Measurements from ENCODE around the gene KDF1. TPM values are rescaled to one million over a fixed set of nuclear protein-coding genes. Genes with fewer than 3 reads are reported as not detected.

KDF1 gene
- total RNA-seq, 2 experiments from 2014 or later, result 0.95 to 1.2 TPM

DNA sequence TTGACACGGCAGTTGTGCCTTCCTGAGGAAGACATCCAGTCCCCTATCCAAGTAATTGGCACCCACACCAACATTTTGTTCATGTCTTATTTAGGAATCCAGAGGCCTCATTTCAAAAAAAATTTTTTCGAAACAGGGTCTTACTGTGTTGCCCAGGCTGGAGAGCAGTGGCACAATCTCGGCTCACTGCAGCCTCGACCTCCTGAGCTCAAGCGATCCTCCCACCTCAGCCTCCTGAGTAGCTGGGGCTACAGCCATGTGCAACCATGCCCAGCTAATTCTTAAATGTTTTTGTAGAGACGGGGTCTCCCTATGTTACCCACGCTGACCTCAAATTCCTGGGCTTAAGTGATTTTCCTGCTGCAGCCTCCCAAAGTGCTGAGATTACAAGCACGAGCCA, 24.0 kb upstream of the KDF1 start:
- TF ChIP-seq, protein P1, sequence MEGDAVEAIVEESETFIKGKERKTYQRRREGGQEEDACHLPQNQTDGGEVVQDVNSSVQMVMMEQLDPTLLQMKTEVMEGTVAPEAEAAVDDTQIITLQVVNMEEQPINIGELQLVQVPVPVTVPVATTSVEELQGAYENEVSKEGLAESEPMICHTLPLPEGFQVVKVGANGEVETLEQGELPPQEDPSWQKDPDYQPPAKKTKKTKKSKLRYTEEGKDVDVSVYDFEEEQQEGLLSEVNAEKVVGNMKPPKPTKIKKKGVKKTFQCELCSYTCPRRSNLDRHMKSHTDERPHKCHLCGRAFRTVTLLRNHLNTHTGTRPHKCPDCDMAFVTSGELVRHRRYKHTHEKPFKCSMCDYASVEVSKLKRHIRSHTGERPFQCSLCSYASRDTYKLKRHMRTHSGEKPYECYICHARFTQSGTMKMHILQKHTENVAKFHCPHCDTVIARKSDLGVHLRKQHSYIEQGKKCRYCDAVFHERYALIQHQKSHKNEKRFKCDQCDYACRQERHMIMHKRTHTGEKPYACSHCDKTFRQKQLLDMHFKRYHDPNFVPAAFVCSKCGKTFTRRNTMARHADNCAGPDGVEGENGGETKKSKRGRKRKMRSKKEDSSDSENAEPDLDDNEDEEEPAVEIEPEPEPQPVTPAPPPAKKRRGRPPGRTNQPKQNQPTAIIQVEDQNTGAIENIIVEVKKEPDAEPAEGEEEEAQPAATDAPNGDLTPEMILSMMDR (IDR thresholded peaks at IDR 0.05), result no peak
- Mint-ChIP-seq H3K4me1 (ENCODE audit: low read depth) (no peaks in the 10 kb centered on the region), H3K4me3 (no peak overlapping the region), H3K36me3 (ENCODE audit: low read depth) (no peaks in the 10 kb centered on the region), H3K9me3 (no peaks in the 10 kb centered on the region), H3K27ac (no peak overlapping the region), H3K27me3 (peaks cover 36% of the 10 kb centered on the region)
- Histone ChIP-seq H3K4me1 (ENCODE audit: insufficient read depth, low read length) (no peaks in the 10 kb centered on the region), H3K27ac (ENCODE audit: low read depth in 1 of 2, low read length in 2 of 2) (no peak overlapping the region), H3K27me3 (ENCODE audit: control insufficient read depth in 1 of 2, insufficient read depth in 2 of 2, low read length in 2 of 2) (peaks cover 7 to 22% of the 10 kb centered on the region in 2 experiments), H3K36me3 (ENCODE audit: insufficient read depth, low read length) (no peaks in the 10 kb centered on the region), H3K4me3 (ENCODE audit: low read length) (no peak overlapping the region), H3K9me3 (ENCODE audit: control insufficient read depth in 1 of 2, insufficient read depth in 1 of 2, low read length in 2 of 2) (no peaks in the 10 kb centered on the region)
- no peak for ATAC-seq (ENCODE audit: poor library complexity)
- no peak for DNase-seq
- POLR2A ChIA-PET, result no interaction called here
- CTCF ChIA-PET, result no interaction called here
- intact Hi-C loops (cut with DNase I, micrococcal nuclease), result no loop called here

DNA sequence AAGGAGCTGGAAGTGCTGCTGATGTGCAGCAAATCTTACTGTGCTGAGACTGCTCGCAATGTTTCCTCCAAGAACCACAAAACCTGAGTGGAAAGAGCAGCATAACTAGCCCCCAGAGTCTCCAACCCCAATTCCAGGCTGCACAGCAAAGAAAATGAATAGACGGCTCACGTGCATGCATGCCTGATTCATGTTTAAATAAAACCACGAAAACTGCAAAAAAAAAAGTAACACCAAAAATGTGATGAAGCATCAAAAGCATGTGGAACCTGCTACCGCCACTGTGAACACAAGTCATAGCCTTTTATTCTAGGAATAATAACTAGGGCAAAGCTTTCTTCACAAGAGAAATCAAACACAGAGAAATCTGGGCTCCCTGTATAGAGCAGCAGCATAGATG, 23.6 kb upstream of the KDF1 start:
- Mint-ChIP-seq H3K4me3 (no peak overlapping the region), H3K36me3 (ENCODE audit: low read depth) (no peaks in the 10 kb centered on the region), H3K27ac (no peak overlapping the region), H3K27me3 (peaks cover 36% of the 10 kb centered on the region), H3K4me1 (ENCODE audit: low read depth) (no peaks in the 10 kb centered on the region), H3K9me3 (no peaks in the 10 kb centered on the region)
- Histone ChIP-seq H3K36me3 (ENCODE audit: insufficient read depth, low read length) (no peaks in the 10 kb centered on the region), H3K27ac (ENCODE audit: low read depth in 1 of 2, low read length in 2 of 2) (no peak overlapping the region), H3K4me1 (ENCODE audit: insufficient read depth, low read length) (no peaks in the 10 kb centered on the region), H3K27me3 (ENCODE audit: control insufficient read depth in 1 of 2, insufficient read depth in 2 of 2, low read length in 2 of 2) (peaks cover 7 to 22% of the 10 kb centered on the region in 2 experiments), H3K9me3 (ENCODE audit: control insufficient read depth in 1 of 2, insufficient read depth in 1 of 2, low read length in 2 of 2) (no peaks in the 10 kb centered on the region), H3K4me3 (ENCODE audit: low read length) (no peak overlapping the region)
- POLR2A ChIA-PET, result no interaction called here
- intact Hi-C loops (cut with DNase I, micrococcal nuclease), result no loop called here
- CTCF ChIA-PET, result no interaction called here
- ATAC-seq (ENCODE audit: poor library complexity) (no peak), DNase-seq (no peak)
- TF ChIP-seq, protein P1 (IDR thresholded peaks at IDR 0.05), result no peak

DNA sequence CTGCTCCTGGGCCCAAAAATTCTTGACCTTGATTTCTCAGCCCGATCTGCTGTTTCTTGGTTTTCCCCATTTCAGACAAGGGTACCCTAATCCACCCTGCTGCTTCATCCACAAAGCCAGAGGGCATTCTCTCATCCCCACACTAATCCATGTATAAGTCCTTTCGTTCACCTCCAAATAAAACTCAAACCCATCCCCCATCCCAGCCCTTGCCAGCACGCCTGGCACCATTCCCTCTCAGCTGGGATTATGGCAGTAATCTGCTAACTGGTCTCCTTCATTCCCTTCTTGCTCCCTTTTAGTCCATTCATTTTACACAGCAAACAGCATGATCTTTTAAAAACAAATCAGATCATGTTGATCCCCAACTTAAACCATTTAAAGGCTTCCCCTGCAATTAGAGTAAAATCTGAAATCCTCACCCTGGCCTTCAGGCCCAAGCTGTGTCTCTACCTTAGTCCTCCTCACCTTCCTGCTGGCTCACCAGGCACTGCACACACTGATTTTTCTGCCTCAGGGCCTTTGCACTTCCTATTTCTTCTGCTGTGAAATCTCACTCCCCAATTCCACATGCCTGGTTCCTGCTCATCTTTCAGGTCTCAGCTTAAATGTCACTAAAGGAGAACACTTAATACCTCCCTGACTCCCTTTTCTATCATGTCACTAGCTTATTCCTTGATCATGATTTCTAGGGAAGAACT, 21.0 kb upstream of the KDF1 start:
- H3K36me3 ChIP-seq (ENCODE audit: insufficient read depth, low read length), result no peaks in the 10 kb centered on the region
- DNase-seq, result no peak
- ChIA-PET POLR2A (no interaction called here), CTCF (no interaction called here)
- H3K4me3 ChIP-seq (ENCODE audit: low read length), result no peak overlapping the region
- H3K27me3 ChIP-seq (ENCODE audit: control insufficient read depth in 1 of 2, insufficient read depth in 2 of 2, low read length in 2 of 2), result peaks cover 7 to 22% of the 10 kb centered on the region in 2 experiments
- TF ChIP-seq, protein P1 (IDR thresholded peaks at IDR 0.05), result no peak
- H3K27ac Mint-ChIP-seq, result no peak overlapping the region
- intact Hi-C loops (cut with DNase I, micrococcal nuclease), result no loop called here
- no peak for ATAC-seq (ENCODE audit: poor library complexity)
- peaks cover 27% of the 10 kb centered on the region for H3K27me3 Mint-ChIP-seq
- no peaks in the 10 kb centered on the region for H3K4me1 Mint-ChIP-seq (ENCODE audit: low read depth)
- H3K9me3 Mint-ChIP-seq, result no peaks in the 10 kb centered on the region
- H3K27ac ChIP-seq (ENCODE audit: low read depth in 1 of 2, low read length in 2 of 2), result no peak overlapping the region
- H3K4me3 Mint-ChIP-seq, result no peak overlapping the region
- no peaks in the 10 kb centered on the region for H3K36me3 Mint-ChIP-seq (ENCODE audit: low read depth)
- H3K9me3 ChIP-seq (ENCODE audit: control insufficient read depth in 1 of 2, insufficient read depth in 1 of 2, low read length in 2 of 2), result no peaks in the 10 kb centered on the region
- no peaks in the 10 kb centered on the region for H3K4me1 ChIP-seq (ENCODE audit: insufficient read depth, low read length)
